Measurements from ENCODE around the gene PRCD. TPM values are rescaled to one million over a fixed set of nuclear protein-coding genes. Genes with fewer than 3 reads are reported as not detected.

Gene PRCD
- total RNA-seq, 4 donors from 2014 or later = 1.2 to 5.1 (median 3.8) TPM

DNA sequence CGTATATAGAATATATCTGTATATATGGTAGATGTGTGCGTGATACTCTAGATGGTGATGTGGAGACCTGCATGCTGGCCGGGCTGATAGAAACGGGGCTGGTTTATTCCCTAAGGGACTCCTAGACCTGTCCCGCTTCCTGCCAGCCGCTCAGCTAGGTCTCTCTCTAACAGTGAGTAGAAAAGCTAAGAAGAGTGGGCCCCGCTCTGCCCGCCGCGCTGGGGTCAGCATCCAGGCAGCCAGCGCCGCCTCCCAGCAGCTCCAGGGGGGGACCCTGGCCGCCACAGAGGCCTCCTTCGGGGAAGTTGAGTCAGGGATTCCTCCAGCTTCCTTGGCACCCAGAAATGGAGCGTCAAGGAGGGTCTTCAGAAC lies 11.7 kb upstream of the PRCD start:
- Histone ChIP-seq H3K27me3 (peaks cover 0 to 41% (median 0%) of the 10 kb centered on the region in 4 donors), H3K9me3 (no peaks in the 10 kb centered on the region), H3K27ac (replicated peaks in 1 of 4) (peak overlapping the region; percentile 80 to 90 (median 85)), H3K36me3 (peaks cover 0 to 3% (median 0%) of the 10 kb centered on the region in 4 donors), H3K4me3 (peak overlapping the region in 3 of 4 donors; percentile 9 to 34 (median 10)), H3K4me1 (peaks cover 64 to 69% (median 68%) of the 10 kb centered on the region in 4 donors)
- TF ChIP-seq POLR2A (IDR thresholded peaks at IDR 0.05; ENCODE audit: low read depth) (no peak), EP300 (IDR thresholded peaks at IDR 0.05) (no peak), POLR2AphosphoS5 (IDR thresholded peaks at IDR 0.05) (no peak)
- TF ChIP-seq, protein P1, sequence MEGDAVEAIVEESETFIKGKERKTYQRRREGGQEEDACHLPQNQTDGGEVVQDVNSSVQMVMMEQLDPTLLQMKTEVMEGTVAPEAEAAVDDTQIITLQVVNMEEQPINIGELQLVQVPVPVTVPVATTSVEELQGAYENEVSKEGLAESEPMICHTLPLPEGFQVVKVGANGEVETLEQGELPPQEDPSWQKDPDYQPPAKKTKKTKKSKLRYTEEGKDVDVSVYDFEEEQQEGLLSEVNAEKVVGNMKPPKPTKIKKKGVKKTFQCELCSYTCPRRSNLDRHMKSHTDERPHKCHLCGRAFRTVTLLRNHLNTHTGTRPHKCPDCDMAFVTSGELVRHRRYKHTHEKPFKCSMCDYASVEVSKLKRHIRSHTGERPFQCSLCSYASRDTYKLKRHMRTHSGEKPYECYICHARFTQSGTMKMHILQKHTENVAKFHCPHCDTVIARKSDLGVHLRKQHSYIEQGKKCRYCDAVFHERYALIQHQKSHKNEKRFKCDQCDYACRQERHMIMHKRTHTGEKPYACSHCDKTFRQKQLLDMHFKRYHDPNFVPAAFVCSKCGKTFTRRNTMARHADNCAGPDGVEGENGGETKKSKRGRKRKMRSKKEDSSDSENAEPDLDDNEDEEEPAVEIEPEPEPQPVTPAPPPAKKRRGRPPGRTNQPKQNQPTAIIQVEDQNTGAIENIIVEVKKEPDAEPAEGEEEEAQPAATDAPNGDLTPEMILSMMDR (IDR thresholded peaks at IDR 0.05) = no peak
- intact Hi-C loops (cut with DNase I) = no loop called here
- no peak for DNase-seq (ENCODE audit: extremely low spot score)
- WGBS = 54% methylated on average over 8 of the region's 15 CpGs

DNA sequence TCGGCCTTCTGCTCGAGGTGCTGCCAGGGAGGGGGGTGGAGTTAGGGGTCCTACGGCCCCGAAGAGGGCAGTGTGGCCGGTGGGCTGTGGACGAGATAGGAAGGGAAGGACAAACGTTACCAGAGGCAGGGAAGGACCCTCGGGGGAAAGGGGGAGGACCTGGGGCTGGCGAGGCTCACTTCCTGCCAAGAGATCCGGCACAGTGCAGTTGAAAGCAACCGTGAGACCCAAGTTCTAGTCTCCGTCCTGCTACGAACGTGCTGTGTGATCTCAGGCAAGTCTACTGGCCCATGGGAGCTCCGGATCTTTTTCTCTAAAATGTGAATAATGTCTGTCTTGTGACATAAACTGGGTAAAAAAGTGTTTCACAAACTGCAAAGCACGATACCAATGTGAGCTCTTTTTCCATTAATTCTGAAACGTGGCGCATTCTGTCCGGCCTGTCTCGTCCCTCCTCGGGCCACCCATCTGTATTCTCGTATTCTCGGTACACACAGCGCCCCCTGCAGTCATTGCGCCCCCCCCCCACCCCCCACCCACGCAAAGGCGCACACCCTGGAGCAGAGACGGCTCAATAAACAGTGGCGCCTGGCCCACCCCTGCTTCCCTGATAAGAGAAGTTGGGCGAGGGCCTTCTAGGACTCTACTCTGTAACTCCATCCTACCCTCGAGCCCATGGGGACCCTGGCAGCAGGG lies 11.2 kb upstream of the PRCD start:
- H3K4me3 ChIP-seq = peak overlapping the region in 3 of 4 donors; percentile 9 to 34 (median 10)
- DNase-seq (ENCODE audit: extremely low spot score) = no peak
- peaks cover 0 to 3% (median 0%) of the 10 kb centered on the region in 4 donors for H3K36me3 ChIP-seq
- no peak for TF ChIP-seq POLR2A (IDR thresholded peaks at IDR 0.05; ENCODE audit: low read depth)
- TF ChIP-seq, protein P1 (IDR thresholded peaks at IDR 0.05) = no peak
- TF ChIP-seq POLR2AphosphoS5 (IDR thresholded peaks at IDR 0.05) = no peak
- TF ChIP-seq EP300 (IDR thresholded peaks at IDR 0.05) = no peak
- peaks cover 0 to 41% (median 0%) of the 10 kb centered on the region in 4 donors for H3K27me3 ChIP-seq
- H3K9me3 ChIP-seq = no peaks in the 10 kb centered on the region
- intact Hi-C loops (cut with DNase I) = no loop called here
- WGBS = 66% methylated on average over 27 of the region's 31 CpGs
- peak overlapping the region; percentile 80 to 90 (median 85) for H3K27ac ChIP-seq (replicated peaks in 1 of 4)
- H3K4me1 ChIP-seq = peaks cover 58 to 65% (median 63%) of the 10 kb centered on the region in 4 donors

DNA sequence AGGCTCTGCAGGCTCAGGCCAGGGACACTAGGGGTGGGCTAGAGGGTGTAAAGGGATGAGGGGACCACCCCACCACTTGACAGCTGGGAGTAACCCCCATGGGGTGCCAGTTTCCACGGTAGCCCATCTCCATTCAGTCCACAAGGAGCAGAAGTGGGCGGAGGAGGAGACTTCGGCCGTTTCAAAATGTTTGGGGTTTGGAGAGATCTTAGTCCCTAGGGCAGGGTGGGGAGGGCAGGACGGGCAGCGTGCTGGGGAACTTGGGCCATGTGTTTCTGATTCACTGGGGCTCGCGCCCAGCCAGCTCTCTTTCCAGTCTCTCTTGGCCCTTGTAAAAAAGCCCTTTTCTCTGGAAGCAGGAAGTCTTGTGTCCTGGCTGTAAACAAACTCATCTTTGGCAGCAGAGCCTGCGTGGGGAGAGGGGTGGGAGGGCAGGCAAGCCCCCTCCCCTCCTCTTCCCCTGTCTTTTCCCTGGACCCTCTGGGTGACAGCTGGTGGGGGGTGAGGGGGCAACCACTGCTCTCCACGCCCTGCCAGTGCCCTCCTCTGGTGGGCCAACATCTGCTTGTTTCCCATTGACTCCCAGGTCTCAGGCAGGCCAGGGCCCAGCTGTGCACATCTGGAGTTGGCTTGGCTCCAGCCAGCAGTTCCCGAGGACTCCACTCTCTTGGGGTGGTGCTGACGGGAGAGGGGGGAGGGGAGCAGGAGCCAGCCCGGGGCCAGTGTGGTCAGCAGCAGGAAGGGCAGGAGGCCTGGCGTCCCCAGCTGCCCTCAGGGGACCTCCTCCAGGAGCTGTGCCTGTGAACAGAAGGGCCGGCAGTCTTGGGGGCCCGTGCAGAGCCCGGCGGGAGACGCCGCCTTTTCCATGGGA lies 10.4 kb upstream of the PRCD start:
- Histone ChIP-seq H3K27me3 (peaks cover 0 to 41% (median 0%) of the 10 kb centered on the region in 4 donors), H3K36me3 (peaks cover 0 to 3% (median 0%) of the 10 kb centered on the region in 4 donors), H3K9me3 (no peaks in the 10 kb centered on the region), H3K27ac (replicated peaks in 1 of 4) (peak overlapping the region; percentile 80 to 90 (median 85)), H3K4me3 (peak overlapping the region in 3 of 4 donors; percentile 8 to 34 (median 18)), H3K4me1 (peaks cover 56 to 63% (median 61%) of the 10 kb centered on the region in 4 donors)
- TF ChIP-seq POLR2AphosphoS5 (IDR thresholded peaks at IDR 0.05) = peak; percentile 16 to 69
- no peak for TF ChIP-seq EP300 (IDR thresholded peaks at IDR 0.05)
- DNase-seq (ENCODE audit: extremely low spot score) = no peak
- intact Hi-C loops (cut with DNase I) = no loop called here
- WGBS = 37% methylated on average over 7 of the region's 20 CpGs

DNA sequence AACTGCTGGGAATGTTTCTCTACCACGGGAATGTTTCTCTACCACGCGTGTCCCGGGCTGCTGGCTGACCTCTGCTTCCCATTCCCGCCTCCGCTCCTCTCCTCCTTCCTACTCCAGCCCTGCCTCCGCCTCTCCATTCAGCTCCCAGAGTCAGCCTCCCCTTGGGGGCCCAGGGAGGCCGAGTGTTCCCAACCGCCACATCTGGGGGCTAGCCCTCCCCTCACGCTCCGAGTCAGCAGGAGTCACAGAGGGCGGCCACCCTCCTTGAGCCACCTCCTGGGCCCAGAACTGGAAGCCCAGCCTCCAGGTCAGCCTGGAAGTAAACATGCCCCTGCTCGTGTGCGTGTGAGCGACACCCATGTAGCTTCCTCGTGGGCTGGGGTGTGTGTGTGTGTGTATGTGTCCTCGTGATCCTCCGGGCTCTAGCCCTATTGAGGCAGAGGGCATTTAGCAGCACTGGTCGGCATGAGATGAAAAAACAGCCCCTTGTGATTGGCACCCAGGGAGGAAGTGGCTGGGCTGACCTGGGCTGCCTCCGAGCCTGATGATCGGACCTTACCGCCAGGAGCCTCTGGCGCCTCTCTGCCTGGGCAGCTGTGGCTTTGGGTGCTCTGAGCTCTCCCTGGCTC lies 9.6 kb upstream of the PRCD start:
- Histone ChIP-seq H3K4me3 (peak overlapping the region in 3 of 4 donors; percentile 8 to 34 (median 18)), H3K9me3 (no peaks in the 10 kb centered on the region), H3K36me3 (peaks cover 0 to 3% (median 0%) of the 10 kb centered on the region in 4 donors), H3K4me1 (peaks cover 49 to 56% (median 55%) of the 10 kb centered on the region in 4 donors), H3K27me3 (peaks cover 0 to 48% (median 0%) of the 10 kb centered on the region in 4 donors), H3K27ac (replicated peaks in 1 of 4) (peak overlapping the region; percentile 80 to 90 (median 85))
- DNase-seq (ENCODE audit: extremely low spot score) = no peak
- WGBS = 57% methylated on average over 22 of the region's 23 CpGs
- peak; percentile 7 to 30 for TF ChIP-seq POLR2AphosphoS5 (IDR thresholded peaks at IDR 0.05)
- TF ChIP-seq, protein P1 (IDR thresholded peaks at IDR 0.05) = no peak
- intact Hi-C loops (cut with DNase I) = no loop called here

Measured in esophagus muscularis mucosa (tissue), 4 donors.